Muscle layer of colon (tissue), 2 donors: ENCODE data around the gene CASQ2.

Experiments used
- H3K27ac ChIP-seq: one replicate; pipeline ENCODE4 v1.7.0; 2013; ENCODE audit warnings: low read depth, mild to moderate bottlenecking, low read length, moderate library complexity
- H3K27me3 ChIP-seq, 2 donors: one replicate each; pipeline ENCODE4 v1.7.0; 2013; ENCODE audit warnings: low read length in 2 of 2, mild to moderate bottlenecking in 2 of 2; ENCODE audit not compliant: insufficient read depth in 2 of 2, control insufficient read depth in 1 of 2
- H3K36me3 ChIP-seq: one replicate; pipeline ENCODE4 v1.7.0; 2013; ENCODE audit warnings: mild to moderate bottlenecking, low read length; ENCODE audit not compliant: insufficient read depth
- H3K4me1 ChIP-seq: one replicate; pipeline ENCODE4 v1.7.0; 2013; ENCODE audit warnings: mild to moderate bottlenecking, low read length; ENCODE audit not compliant: insufficient read depth
- H3K4me3 ChIP-seq, 2 donors: one replicate each; pipeline ENCODE4 v1.7.0; 2013; ENCODE audit warnings: low read length in 2 of 2, low read depth in 1 of 2, mild to moderate bottlenecking in 1 of 2, moderate library complexity in 1 of 2
- H3K9ac ChIP-seq: one replicate; pipeline ENCODE4 v1.7.0; 2013; ENCODE audit warnings: low read length
- H3K9me3 ChIP-seq: one replicate; pipeline ENCODE4 v1.7.0; 2013; ENCODE audit warnings: mild to moderate bottlenecking, low read length
- donor health status: abdominal sarcoma.
- donor health status: Adenocarcinoma of cecum.

The CASQ2 gene

DNA sequence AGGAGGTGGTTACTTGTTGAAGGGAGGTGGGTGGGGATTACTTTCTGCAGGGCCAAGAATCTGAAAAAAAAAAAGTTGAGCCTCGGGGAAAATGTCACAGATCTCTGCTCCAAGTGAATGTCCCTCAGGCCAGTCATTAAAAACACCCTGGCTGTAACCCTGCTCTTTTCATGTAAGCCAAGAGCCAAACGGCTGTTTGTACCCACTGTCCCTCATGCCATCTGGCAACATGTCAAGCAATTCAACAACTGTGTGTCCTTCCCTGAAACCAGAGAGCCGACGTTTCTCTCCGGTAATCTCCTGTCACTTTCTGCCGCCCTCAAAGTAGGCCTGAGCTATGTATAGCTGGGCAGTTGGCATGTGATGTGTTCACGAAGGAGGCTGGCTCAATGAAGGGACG is 14.7 kb downstream of the CASQ2 start:
- Histone ChIP-seq H3K27me3 (no peaks in the 10 kb centered on the region), H3K4me3 (no peak overlapping the region), H3K27ac (no peak overlapping the region), H3K9ac (no peak overlapping the region), H3K9me3 (no peaks in the 10 kb centered on the region), H3K4me1 (peaks cover 26% of the 10 kb centered on the region), H3K36me3 (no peaks in the 10 kb centered on the region)

DNA sequence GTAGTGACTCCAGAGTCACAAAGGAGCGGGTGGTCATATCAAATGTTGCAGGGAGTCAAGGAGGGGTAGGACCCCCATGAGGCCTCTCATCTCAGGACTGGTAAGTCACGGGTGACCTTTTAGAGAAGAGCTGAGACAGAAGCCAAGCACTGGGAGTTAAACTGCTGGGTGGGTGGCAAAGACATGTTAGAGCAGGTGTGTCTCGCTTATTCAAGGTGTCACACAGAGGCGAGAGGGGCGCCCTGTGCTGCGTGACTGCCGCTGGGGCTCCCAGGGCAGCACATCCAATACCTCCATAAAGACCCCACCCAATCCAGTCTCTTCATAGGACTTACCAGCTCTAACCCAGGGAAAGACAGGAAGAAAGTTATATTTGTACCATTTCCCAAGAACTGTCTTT is 15.2 kb downstream of the CASQ2 start:
- H3K27me3 ChIP-seq, result no peaks in the 10 kb centered on the region
- no peak overlapping the region for H3K27ac ChIP-seq
- no peaks in the 10 kb centered on the region for H3K36me3 ChIP-seq
- H3K9ac ChIP-seq, result no peak overlapping the region
- H3K4me3 ChIP-seq, result no peak overlapping the region
- no peaks in the 10 kb centered on the region for H3K9me3 ChIP-seq
- H3K4me1 ChIP-seq, result peaks cover 29% of the 10 kb centered on the region

DNA sequence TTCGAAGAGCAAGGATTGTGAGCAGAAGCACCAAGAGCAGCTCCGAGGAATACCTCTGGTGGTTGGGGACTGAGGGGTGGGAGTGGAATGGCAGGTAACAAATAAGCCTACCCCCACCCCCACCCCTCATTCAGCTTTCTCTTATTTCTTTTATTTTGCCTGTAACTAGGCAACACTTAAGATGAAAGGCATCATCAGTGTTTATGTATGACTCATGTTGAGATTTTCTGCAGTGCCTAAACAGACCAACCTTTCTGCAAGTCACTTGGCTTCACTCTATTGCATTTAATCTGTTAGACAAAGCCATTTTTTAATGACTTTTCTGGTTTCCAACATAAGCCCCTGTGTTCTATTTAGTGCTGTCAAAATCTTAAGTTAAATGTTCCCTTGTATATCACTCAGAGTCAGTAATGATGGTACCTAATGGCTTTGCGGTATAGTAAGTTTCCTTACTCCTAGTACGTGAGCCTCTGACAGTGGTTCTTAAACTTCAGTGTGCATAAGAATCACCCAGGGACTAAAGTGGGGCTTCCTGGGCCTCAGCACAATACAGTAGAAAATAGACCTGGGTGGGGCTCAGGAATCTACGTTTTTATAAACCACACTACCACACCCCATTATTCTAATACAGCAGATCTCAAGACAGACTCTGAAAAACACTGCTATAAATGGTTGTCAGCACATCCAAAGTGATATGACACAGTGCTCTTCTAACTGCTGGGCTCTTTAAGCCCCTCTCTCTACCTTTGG is 19.9 kb downstream of the CASQ2 start:
- H3K4me3 ChIP-seq, result no peak overlapping the region
- no peak overlapping the region for H3K9ac ChIP-seq
- no peak overlapping the region for H3K27ac ChIP-seq
- H3K9me3 ChIP-seq, result no peaks in the 10 kb centered on the region
- no peaks in the 10 kb centered on the region for H3K27me3 ChIP-seq
- H3K36me3 ChIP-seq, result no peaks in the 10 kb centered on the region
- H3K4me1 ChIP-seq, result peaks cover 25% of the 10 kb centered on the region

DNA sequence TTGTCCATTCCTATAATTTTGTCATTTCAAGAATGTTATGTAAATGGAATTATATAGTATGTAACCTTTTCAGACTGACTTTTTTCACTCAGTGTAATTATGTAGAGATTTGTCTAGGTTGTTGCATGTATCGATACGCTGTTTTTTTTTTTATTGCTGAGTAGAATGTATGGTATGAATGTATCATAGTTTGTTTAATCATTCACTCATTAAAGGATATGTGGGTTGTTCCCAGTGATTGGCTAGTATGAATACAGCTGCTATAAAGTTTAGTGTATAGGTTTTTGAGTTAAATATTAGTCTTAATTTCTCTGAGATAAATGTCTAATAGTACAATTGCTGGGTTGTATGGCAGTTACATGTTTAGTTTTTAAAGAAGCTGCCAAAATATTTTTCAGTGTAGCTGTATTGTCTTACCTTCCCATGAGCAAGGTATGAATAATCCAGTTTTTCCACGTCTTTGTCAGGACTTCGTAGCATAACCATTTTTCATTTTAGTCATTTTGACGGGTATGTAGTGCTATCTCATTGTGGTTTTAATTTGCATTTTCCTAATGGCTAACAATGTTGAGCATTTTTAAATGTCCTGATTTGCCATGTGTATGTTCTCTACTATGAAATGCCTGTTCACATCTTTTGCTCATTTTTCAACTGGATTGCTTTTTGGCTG is 22.4 kb downstream of the CASQ2 start:
- Histone ChIP-seq H3K27ac (no peak overlapping the region), H3K27me3 (no peaks in the 10 kb centered on the region), H3K4me1 (peaks cover 25% of the 10 kb centered on the region), H3K4me3 (no peak overlapping the region), H3K9ac (no peak overlapping the region), H3K36me3 (no peaks in the 10 kb centered on the region), H3K9me3 (no peaks in the 10 kb centered on the region)

GRCh38 chr1:115744646-115745275 is 23.8 kb downstream of the CASQ2 start:
- Histone ChIP-seq H3K36me3 (peaks cover 4% of the 10 kb centered on the region), H3K4me1 (peaks cover 19% of the 10 kb centered on the region), H3K27me3 (no peaks in the 10 kb centered on the region), H3K9me3 (no peaks in the 10 kb centered on the region), H3K27ac (no peak overlapping the region), H3K9ac (no peak overlapping the region), H3K4me3 (no peak overlapping the region)

- Histone ChIP-seq H3K36me3 (peaks cover 7% of the 10 kb centered on the region), H3K9me3 (no peaks in the 10 kb centered on the region), H3K27ac (no peak overlapping the region), H3K27me3 (no peaks in the 10 kb centered on the region), H3K4me3 (no peak overlapping the region), H3K9ac (no peak overlapping the region), H3K4me1 (no peaks in the 10 kb centered on the region)
Observed at GRCh38 chr1:115740811-115741210, 27.7 kb downstream of the CASQ2 start.

- no peak overlapping the region for H3K9ac ChIP-seq
- no peaks in the 10 kb centered on the region for H3K27me3 ChIP-seq
- no peak overlapping the region for H3K4me3 ChIP-seq
- H3K9me3 ChIP-seq, result no peaks in the 10 kb centered on the region
- no peaks in the 10 kb centered on the region for H3K4me1 ChIP-seq
- no peak overlapping the region for H3K27ac ChIP-seq
- H3K36me3 ChIP-seq, result peaks cover 11% of the 10 kb centered on the region
Observed at GRCh38 chr1:115732316-115732715, 36.2 kb downstream of the CASQ2 start.

GRCh38 chr1:115729756-115730155 is 38.8 kb downstream of the CASQ2 start:
- no peak overlapping the region for H3K9ac ChIP-seq
- H3K27me3 ChIP-seq, result no peaks in the 10 kb centered on the region
- H3K4me1 ChIP-seq, result no peaks in the 10 kb centered on the region
- H3K27ac ChIP-seq, result no peak overlapping the region
- no peaks in the 10 kb centered on the region for H3K9me3 ChIP-seq
- no peak overlapping the region for H3K4me3 ChIP-seq
- H3K36me3 ChIP-seq, result peaks cover 11% of the 10 kb centered on the region

DNA sequence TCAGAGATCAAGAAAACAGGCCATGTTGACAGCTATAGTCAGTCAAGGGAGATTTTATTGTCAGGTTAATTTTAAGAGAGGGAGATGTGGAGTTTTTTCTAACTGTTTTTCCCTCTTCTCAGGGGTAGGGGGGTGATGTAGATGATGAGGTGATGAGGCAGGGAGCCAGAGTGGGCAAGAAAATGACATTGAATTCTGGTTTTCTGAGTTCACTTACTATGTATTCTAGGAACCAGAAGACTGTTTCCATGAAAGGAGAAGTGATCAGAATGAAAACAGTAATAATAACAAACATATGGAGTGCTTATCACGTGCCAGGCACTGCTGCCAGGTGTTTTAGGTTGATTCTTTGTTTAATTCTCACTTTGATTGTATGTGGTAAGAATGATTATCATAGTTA is 40.2 kb downstream of the CASQ2 start:
- Histone ChIP-seq H3K9ac (no peak overlapping the region), H3K9me3 (no peaks in the 10 kb centered on the region), H3K4me1 (no peaks in the 10 kb centered on the region), H3K36me3 (peaks cover 4% of the 10 kb centered on the region), H3K4me3 (no peak overlapping the region), H3K27me3 (no peaks in the 10 kb centered on the region), H3K27ac (no peak overlapping the region)

- Histone ChIP-seq H3K4me3 (no peak overlapping the region), H3K9me3 (no peaks in the 10 kb centered on the region), H3K36me3 (peaks cover 4% of the 10 kb centered on the region), H3K9ac (no peak overlapping the region), H3K27ac (no peak overlapping the region), H3K4me1 (no peaks in the 10 kb centered on the region), H3K27me3 (no peaks in the 10 kb centered on the region)
Observed at GRCh38 chr1:115727706-115728249, 40.7 kb downstream of the CASQ2 start.

DNA sequence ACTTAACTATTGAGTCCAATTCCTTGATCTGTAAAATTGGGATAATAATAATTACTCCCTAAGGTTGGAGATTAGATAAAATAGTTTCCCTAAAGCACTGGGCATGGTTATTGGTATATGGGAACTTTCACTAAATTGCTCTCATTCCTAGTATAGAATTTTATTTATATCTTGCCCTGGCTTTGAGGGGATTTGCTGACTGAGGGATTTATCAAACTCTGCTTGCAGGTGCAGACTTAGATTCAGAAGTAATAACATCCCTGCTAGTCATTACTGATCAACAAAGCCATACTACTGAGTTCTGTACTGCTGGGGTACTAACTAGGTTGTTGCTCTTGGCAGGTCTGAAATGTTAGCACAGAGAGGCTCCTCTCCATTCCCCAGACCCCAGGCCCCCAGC is 41.9 kb downstream of the CASQ2 start:
- Histone ChIP-seq H3K27me3 (no peaks in the 10 kb centered on the region), H3K9ac (no peak overlapping the region), H3K9me3 (no peaks in the 10 kb centered on the region), H3K4me1 (no peaks in the 10 kb centered on the region), H3K36me3 (peaks cover 4% of the 10 kb centered on the region), H3K27ac (no peak overlapping the region), H3K4me3 (no peak overlapping the region)
